GM12878 (cell line): ENCODE results near the gene WTAP. TPM values are rescaled to one million over a fixed set of nuclear protein-coding genes. Genes with fewer than 3 reads are reported as not detected.

Experiments
- ASH2L ChIP-seq: fragments of 300-600, 200-600 bp; sonication (generic); IDR thresholded peaks from 2 replicates; pipeline ENCODE4 v1.6.1; 2017; ENCODE audit warnings: low read depth, mild to moderate bottlenecking, borderline replicate concordance
- BCL3 ChIP-seq: IDR thresholded peaks from 2 replicates; pipeline ENCODE4 v1.6.1; 2011; ENCODE audit warnings: borderline replicate concordance, low read depth, mild to moderate bottlenecking, moderate library complexity, low read length; ENCODE audit not compliant: insufficient read depth, poor library complexity, severe bottlenecking
- BHLHE40 ChIP-seq, 2 experiments: fragments of 450-650 bp in 1 of 2; IDR thresholded peaks; 2 replicates each; pipeline ENCODE4 v1.6.1; 2011 to 2017; ENCODE audit warnings: low read depth in 2 of 2, borderline replicate concordance in 1 of 2, improper control_type of control experiment in 1 of 2, low read length in 1 of 2, mild to moderate bottlenecking in 1 of 2
- CBFB ChIP-seq: IDR thresholded peaks from 2 replicates; pipeline ENCODE4 v1.6.1; 2016; ENCODE audit warnings: antibody characterized with exemption, low read depth
- DPF2 ChIP-seq: fragments of 450-650 bp; IDR thresholded peaks from 2 replicates; pipeline ENCODE4 v1.6.1; 2017; ENCODE audit warnings: mild to moderate bottlenecking
- EGR1 ChIP-seq, 2 experiments: IDR thresholded peaks; 1 replicate in 1 of 2; 2 replicates in 1 of 2; pipeline ENCODE4 v1.6.1; 2011 to 2012; ENCODE audit warnings: low read depth in 2 of 2, low read length in 2 of 2, borderline replicate concordance in 1 of 2, mild to moderate bottlenecking in 1 of 2, moderate library complexity in 1 of 2
- EZH2 ChIP-seq: IDR thresholded peaks from 2 replicates; pipeline ENCODE4 v1.6.1; 2012; ENCODE audit warnings: low read depth, mild to moderate bottlenecking, control low read depth, inconsistent platforms, low read length, borderline replicate concordance; ENCODE audit not compliant: control insufficient read depth
- GABPA ChIP-seq: IDR thresholded peaks from 2 replicates; pipeline ENCODE4 v1.6.1; 2014; ENCODE audit warnings: antibody characterized with exemption, low read depth, mild to moderate bottlenecking, inconsistent platforms
- GATAD2B ChIP-seq: fragments of 450-650 bp; conservative IDR thresholded peaks from 2 replicates; pipeline ENCODE4 v1.6.1; 2017; ENCODE audit warnings: low read depth, mild to moderate bottlenecking, moderate library complexity
- MEF2B ChIP-seq: fragments of 450-650 bp; IDR thresholded peaks from 2 replicates; pipeline ENCODE4 v1.6.1; 2018; ENCODE audit warnings: mild to moderate bottlenecking, moderate library complexity; ENCODE audit not compliant: partially characterized antibody, poor library complexity, severe bottlenecking
- NFIC ChIP-seq: IDR thresholded peaks from 2 replicates; pipeline ENCODE4 v1.6.1; 2012; ENCODE audit warnings: low read depth, mild to moderate bottlenecking, inconsistent platforms, low read length, moderate library complexity
- NKRF ChIP-seq: fragments of 450-650 bp; conservative IDR thresholded peaks from 2 replicates; pipeline ENCODE4 v1.6.1; 2017; ENCODE audit warnings: mild to moderate bottlenecking, moderate library complexity
- PAX5 ChIP-seq: IDR thresholded peaks from 2 replicates; pipeline ENCODE4 v1.6.1; 2011; ENCODE audit warnings: low read depth, low read length, borderline replicate concordance
- PML ChIP-seq: IDR thresholded peaks from 2 replicates; pipeline ENCODE4 v1.6.1; 2012; ENCODE audit warnings: low read length, inconsistent platforms
- SMARCA5 ChIP-seq: fragments of 450-650 bp; IDR thresholded peaks from 2 replicates; pipeline ENCODE4 v1.6.1; 2017; ENCODE audit warnings: mild to moderate bottlenecking
- SP1 ChIP-seq: IDR thresholded peaks from one replicate; pipeline ENCODE4 v1.6.1; 2011; ENCODE audit warnings: low read depth, low read length
- TBL1XR1 ChIP-seq: IDR thresholded peaks from 2 replicates; pipeline ENCODE4 v1.6.1; 2012; ENCODE audit warnings: low read depth, low read length, improper control_type of control experiment
- YY1 ChIP-seq: IDR thresholded peaks from 2 replicates; pipeline ENCODE4 v1.6.1; 2011; ENCODE audit warnings: low read depth, mild to moderate bottlenecking, low read length
- ZNF384 ChIP-seq: IDR thresholded peaks from 2 replicates; pipeline ENCODE4 v1.6.1; 2012; ENCODE audit warnings: low read depth, mild to moderate bottlenecking, low read length, improper control_type of control experiment, borderline replicate concordance
- polyA plus RNA-seq, 11 experiments: library from polyadenylated mRNA; depleted of rRNA in 4 of 11; unstranded in 6 of 11; stranded (reverse) in 5 of 11; fragments of >200 nt; fragmentation: Nextera tagmentation in 4 of 11; fragmentation: Illumina TruSeq in 1 of 11; extraction: Ambion mirVana in 4 of 11; extraction: Trizol in 1 of 11; gene quantifications; 1 replicate in 1 of 11; 2 replicates in 10 of 11; pipeline versions ENCODE4 v1.2.1 to v1.2.3, GENCODE V29; 2011 to 2016; ENCODE audit warnings: inconsistent platforms in 2 of 11, missing spikeins in 2 of 11, low read depth in 1 of 11
- total RNA-seq, 4 experiments: library from RNA; depleted of rRNA in 3 of 4; stranded (reverse); fragments of >200 nt in 3 of 4; fragmentation: Illumina TruSeq in 1 of 4; extraction: Trizol in 1 of 4; gene quantifications; 2 replicates each; pipeline versions ENCODE4 v1.2.1 to v1.2.3, GENCODE V29; 2013 to 2021
- TF ChIP-seq, protein P1 (sequence below): fragments of 450-650 bp; formaldehyde crosslinking; IDR thresholded peaks from 2 replicates; pipeline ENCODE4 v1.5.0; 2022; ENCODE audit warnings: mild to moderate bottlenecking, missing genetic modification characterization
- TF ChIP-seq, protein P2 (sequence below): fragments of 450-650 bp; IDR thresholded peaks from 2 replicates; pipeline ENCODE4 v1.6.1; 2017; ENCODE audit warnings: mild to moderate bottlenecking, low read depth, inconsistent platforms; ENCODE audit not compliant: poor library complexity, severe bottlenecking

Gene WTAP
- total and polyA plus RNA-seq, 10 of the 15 experiments (the other 5 are each of a cell fraction or from before 2014, with no cell fraction given), result 38.7 to 132 (median 83.1) TPM

- TF ChIP-seq, protein P1, sequence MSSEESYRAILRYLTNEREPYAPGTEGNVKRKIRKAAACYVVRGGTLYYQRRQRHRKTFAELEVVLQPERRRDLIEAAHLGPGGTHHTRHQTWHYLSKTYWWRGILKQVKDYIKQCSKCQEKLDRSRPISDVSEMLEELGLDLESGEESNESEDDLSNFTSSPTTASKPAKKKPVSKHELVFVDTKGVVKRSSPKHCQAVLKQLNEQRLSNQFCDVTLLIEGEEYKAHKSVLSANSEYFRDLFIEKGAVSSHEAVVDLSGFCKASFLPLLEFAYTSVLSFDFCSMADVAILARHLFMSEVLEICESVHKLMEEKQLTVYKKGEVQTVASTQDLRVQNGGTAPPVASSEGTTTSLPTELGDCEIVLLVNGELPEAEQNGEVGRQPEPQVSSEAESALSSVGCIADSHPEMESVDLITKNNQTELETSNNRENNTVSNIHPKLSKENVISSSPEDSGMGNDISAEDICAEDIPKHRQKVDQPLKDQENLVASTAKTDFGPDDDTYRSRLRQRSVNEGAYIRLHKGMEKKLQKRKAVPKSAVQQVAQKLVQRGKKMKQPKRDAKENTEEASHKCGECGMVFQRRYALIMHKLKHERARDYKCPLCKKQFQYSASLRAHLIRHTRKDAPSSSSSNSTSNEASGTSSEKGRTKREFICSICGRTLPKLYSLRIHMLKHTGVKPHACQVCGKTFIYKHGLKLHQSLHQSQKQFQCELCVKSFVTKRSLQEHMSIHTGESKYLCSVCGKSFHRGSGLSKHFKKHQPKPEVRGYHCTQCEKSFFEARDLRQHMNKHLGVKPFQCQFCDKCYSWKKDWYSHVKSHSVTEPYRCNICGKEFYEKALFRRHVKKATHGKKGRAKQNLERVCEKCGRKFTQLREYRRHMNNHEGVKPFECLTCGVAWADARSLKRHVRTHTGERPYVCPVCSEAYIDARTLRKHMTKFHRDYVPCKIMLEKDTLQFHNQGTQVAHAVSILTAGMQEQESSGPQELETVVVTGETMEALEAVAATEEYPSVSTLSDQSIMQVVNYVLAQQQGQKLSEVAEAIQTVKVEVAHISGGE (CRISPR knock-in tag), result no peak
- TF ChIP-seq CBFB (peak; percentile 65; the same call in 1 of the 2 replicates), ASH2L (no peak), GATAD2B (no peak), EZH2 (no peak), MEF2B (no peak), NKRF (no peak; the same call in 1 of the 2 replicates), SMARCA5 (no peak; the same call in 1 of the 2 replicates), DPF2 (0 out of 2 replicates have a peak, but pooled peaks have one; percentile 58), EGR1 (IDR thresholded peaks at IDR 0.05; ENCODE audit: borderline replicate concordance in 1 of 2, low read depth in 2 of 2, low read length in 2 of 2) (peak in 1 of 2 experiments; percentile 80; a peak in 2 of 3 replicates), BCL3 (no peak), PAX5 (no peak), SP1 (no peak), NFIC (peak; percentile 63; the same call in 1 of the 2 replicates), TBL1XR1 (no peak), ZNF384 (no peak), PML (0 out of 2 replicates have a peak, but pooled peaks have one; percentile 72), GABPA (no peak), YY1 (peak; percentile 8; the same call in 1 of the 2 replicates), BHLHE40 (IDR thresholded peaks at IDR 0.05; ENCODE audit: borderline replicate concordance in 1 of 2, low read depth in 2 of 2, low read length in 1 of 2) (no peak)
- TF ChIP-seq, protein P2, sequence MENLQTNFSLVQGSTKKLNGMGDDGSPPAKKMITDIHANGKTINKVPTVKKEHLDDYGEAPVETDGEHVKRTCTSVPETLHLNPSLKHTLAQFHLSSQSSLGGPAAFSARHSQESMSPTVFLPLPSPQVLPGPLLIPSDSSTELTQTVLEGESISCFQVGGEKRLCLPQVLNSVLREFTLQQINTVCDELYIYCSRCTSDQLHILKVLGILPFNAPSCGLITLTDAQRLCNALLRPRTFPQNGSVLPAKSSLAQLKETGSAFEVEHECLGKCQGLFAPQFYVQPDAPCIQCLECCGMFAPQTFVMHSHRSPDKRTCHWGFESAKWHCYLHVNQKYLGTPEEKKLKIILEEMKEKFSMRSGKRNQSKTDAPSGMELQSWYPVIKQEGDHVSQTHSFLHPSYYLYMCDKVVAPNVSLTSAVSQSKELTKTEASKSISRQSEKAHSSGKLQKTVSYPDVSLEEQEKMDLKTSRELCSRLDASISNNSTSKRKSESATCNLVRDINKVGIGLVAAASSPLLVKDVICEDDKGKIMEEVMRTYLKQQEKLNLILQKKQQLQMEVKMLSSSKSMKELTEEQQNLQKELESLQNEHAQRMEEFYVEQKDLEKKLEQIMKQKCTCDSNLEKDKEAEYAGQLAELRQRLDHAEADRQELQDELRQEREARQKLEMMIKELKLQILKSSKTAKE, result no peak
These were observed 920 bp upstream of the WTAP start (continued) for GRCh38 chr6:159726255-159726917.
